Mucosa of descending colon (tissue), 3 donors: ENCODE results near the gene ANKRD33. TPM values are rescaled to one million over a fixed set of nuclear protein-coding genes. Genes with fewer than 3 reads are reported as not detected.

Source experiments
- ATAC-seq: fragments of 200-7000 bp; cut with Tn5 transposase; one replicate; pipeline ENCODE4 v1.9.1; 2020; ENCODE audit warnings: mild to moderate bottlenecking, moderate library complexity
- DNase-seq, 3 donors: peaks; one replicate each; pipeline ENCODE4 v3.0.0-alpha.2; 2020
- H3K36me3 ChIP-seq: fragments of 200-600 bp; one replicate; pipeline ENCODE4 v1.8.0; 2021; ENCODE audit warnings: low read depth, mild to moderate bottlenecking
- H3K4me1 ChIP-seq: fragments of 200-600 bp; one replicate; pipeline ENCODE4 v1.8.0; 2021; ENCODE audit warnings: low read depth, mild to moderate bottlenecking
- H3K4me3 ChIP-seq: fragments of 200-600 bp; one replicate; pipeline ENCODE4 v1.8.0; 2021; ENCODE audit warnings: mild to moderate bottlenecking
- H3K9me3 ChIP-seq: fragments of 200-600 bp; one replicate; pipeline ENCODE4 v1.8.0; 2021; ENCODE audit warnings: mild to moderate bottlenecking
- CTCF ChIP-seq: fragments of 200-600 bp; IDR thresholded peaks from one replicate; pipeline ENCODE4 v1.8.0; 2022; ENCODE audit warnings: antibody characterized with exemption, mild to moderate bottlenecking
- intact Hi-C, 2 donors: fragments of 100-400 bp; cut with DNase I in 1 of 2; cut with micrococcal nuclease in 1 of 2; formaldehyde crosslinking; loops; one replicate each; pipeline versions ENCODE4 v1.11.0 to v1.11.1; 2022; cut with DNase I, micrococcal nuclease
- total RNA-seq, 3 donors: library from RNA; stranded (reverse); fragmentation: NEBNext Ultra II Directional in 2 of 3; extraction: Animal tissue kit (Norgen Biotek cat#: 25700) in 2 of 3; gene quantifications; one replicate each; pipeline versions ENCODE4 v1.2.1 to v1.2.4, GENCODE V29; 2021 to 2023
- donor health status: DM: no; HTN: no; CAD: no; lungs with moderate emphysema.
- donor health status: DM: no; HTN: no; CAD: no.
- donor health status: DM: no; HTN: yes; CAD: no.

The ANKRD33 gene
- total RNA-seq, 3 donors from 2014 or later = 0.46 TPM; not detected in 2

DNA sequence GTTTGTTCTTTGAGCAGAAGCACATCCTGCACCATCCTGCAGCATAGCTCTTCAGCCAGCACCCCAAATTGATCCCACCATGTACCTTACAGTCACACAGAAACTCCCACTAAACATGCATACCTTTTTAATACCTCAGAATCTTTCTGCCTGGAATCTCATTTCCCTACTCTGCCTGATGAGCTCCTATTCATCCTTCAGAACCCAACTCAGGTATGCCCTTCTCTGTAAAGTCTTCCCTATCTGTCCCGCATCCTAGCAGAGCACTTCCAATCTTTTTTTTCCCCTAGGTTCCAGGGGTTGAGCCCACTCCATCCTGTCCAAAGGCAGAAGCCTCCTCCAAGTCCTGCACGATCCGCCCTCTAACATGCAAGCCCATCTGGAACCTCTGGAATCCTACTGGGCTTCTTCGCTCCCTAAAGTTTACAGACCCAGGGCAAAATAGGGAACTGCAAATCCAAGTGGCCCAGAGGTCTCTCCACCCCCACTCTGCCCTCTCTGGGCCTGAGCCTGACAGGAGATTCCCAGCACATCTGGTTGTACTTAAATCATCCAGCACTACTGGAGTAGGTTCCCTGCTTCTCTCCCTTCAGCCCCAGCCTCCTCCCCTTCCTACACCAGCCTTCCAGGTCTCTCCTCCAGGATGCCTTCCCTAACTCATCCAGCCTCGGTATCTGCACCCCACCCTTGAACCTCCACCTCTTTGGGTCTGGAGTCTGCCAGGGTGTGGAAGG lies 35.3 kb upstream of the ANKRD33 start:
- intact Hi-C loops = no loop called here
- no peak for TF ChIP-seq CTCF
- no peak overlapping the region for H3K4me3 ChIP-seq

GRCh38 chr12:51855586-51856428 lies 32.1 kb upstream of the ANKRD33 start:
- Histone ChIP-seq H3K4me1 (peaks cover 3% of the 10 kb centered on the region), H3K9me3 (no peaks in the 10 kb centered on the region), H3K36me3 (no peaks in the 10 kb centered on the region), H3K4me3 (no peak overlapping the region)
- intact Hi-C loops = no loop called here
- no peak for DNase-seq
- no peak for TF ChIP-seq CTCF
- ATAC-seq = peak; percentile 35

More for the DNA sequence above, 35.3 kb upstream of the ANKRD33 start:
- DNase-seq (no peak), ATAC-seq (no peak)
- Histone ChIP-seq H3K36me3 (no peaks in the 10 kb centered on the region), H3K9me3 (no peaks in the 10 kb centered on the region), H3K4me1 (peaks cover 10% of the 10 kb centered on the region)

DNA sequence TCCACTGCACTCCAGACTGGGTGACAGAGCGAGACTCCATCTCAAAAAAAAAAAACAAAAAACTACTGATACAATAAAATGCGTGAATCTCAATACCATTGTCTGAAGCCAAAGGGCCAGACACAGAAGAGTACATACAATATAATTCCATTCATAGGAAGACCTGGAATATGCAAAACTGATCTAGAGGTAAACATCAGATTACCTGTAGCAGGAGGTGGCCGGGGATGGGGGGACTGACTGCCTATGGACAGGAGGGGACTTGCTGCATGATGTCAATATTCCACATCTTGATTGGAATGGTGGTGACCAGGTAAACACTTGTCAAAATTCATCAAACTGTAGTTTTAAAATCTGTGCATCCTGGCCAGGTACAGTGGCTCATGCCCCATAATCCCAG lies 26.9 kb upstream of the ANKRD33 start:
- no peaks in the 10 kb centered on the region for H3K36me3 ChIP-seq
- H3K9me3 ChIP-seq = no peaks in the 10 kb centered on the region
- peaks cover 9% of the 10 kb centered on the region for H3K4me1 ChIP-seq
- ATAC-seq (no peak), DNase-seq (no peak)
- H3K4me3 ChIP-seq = no peak overlapping the region
- TF ChIP-seq CTCF = no peak
- intact Hi-C loops = no loop called here

- no peak for TF ChIP-seq CTCF
- Histone ChIP-seq H3K9me3 (no peaks in the 10 kb centered on the region), H3K4me3 (no peak overlapping the region), H3K4me1 (peaks cover 9% of the 10 kb centered on the region), H3K36me3 (no peaks in the 10 kb centered on the region)
- DNase-seq = no peak
- no peak for ATAC-seq
- intact Hi-C loops = no loop called here
These were observed 25.0 kb upstream of the ANKRD33 start for GRCh38 chr12:51862947-51863346.

- intact Hi-C loops = no loop called here
- DNase-seq = no peak
- TF ChIP-seq CTCF = no peak
- peak; percentile 26 for ATAC-seq
- Histone ChIP-seq H3K4me3 (no peak overlapping the region), H3K36me3 (no peaks in the 10 kb centered on the region), H3K9me3 (no peaks in the 10 kb centered on the region), H3K4me1 (peaks cover 9% of the 10 kb centered on the region)
These were observed 24.5 kb upstream of the ANKRD33 start for GRCh38 chr12:51863363-51863932.
